K562 (cell line): Measurements from ENCODE around the gene TIMM44. TPM values are rescaled to one million over a fixed set of nuclear protein-coding genes. Genes with fewer than 3 reads are reported as not detected.

Source experiments
- ATAC-seq: fragments of 200-7000 bp; cut with Tn5 transposase; 3 replicates; pipeline ENCODE4 v1.9.1; 2020; ENCODE audit warnings: moderate library complexity
- BruUV-seq: library from RNA; stranded (reverse); fragments of 400-500 nt; replicated peaks from 2 replicates; lab custom pipeline; 2021; lab: Mats Ljungman, UMichigan
- CTCF ChIA-PET: fragments of 300-600 bp; formaldehyde crosslinking; extraction: SDS; loops from one replicate; lab custom pipeline; 2021; ENCODE audit warnings: low intra/inter-chr PET ratio; lab: Yijun Ruan, JAX
- POLR2A ChIA-PET: fragments of 300-600, 350-650 bp; sonication (Branson Sonifier 250); formaldehyde crosslinking; extraction: SDS; loops from one replicate; lab custom pipeline; 2021; ENCODE audit warnings: antibody characterized with exemption, inconsistent platforms; lab: Yijun Ruan, JAX
- DNase-seq, 4 experiments: peaks; one replicate each; pipeline versions ENCODE4 v3.0.0 to v3.0.0-alpha.2; 2011 to 2018; ENCODE audit warnings: low spot score in 3 of 4, mixed read lengths in 3 of 4; ENCODE audit errors: extremely low read depth in 1 of 4
- FAIRE-seq: peaks from 2 replicates; lab custom pipeline; 2011; peaks lifted over from hg19 to GRCh38; lab: Jason Lieb, UNC
- H2AFZ ChIP-seq: 2 replicates; pipeline ENCODE4 v1.6.0; 2011; ENCODE audit warnings: low read depth, low read length, control low read depth, inconsistent platforms
- H3K27ac ChIP-seq: fragments of 200-600 bp; 3 replicates; pipeline ENCODE4 v1.8.0; 2011; ENCODE audit warnings: low read depth, mild to moderate bottlenecking, control low read depth, inconsistent platforms, low read length, moderate library complexity, mixed read lengths; ENCODE audit errors: extremely low read depth
- H3K27me3 ChIP-seq, 2 experiments: fragments of 300-600 bp in 1 of 2; 2 replicates in 1 of 2; 3 replicates in 1 of 2; pipeline versions ENCODE4 v1.6.0 to v1.8.0; 2011; ENCODE audit warnings: inconsistent platforms in 2 of 2, low read length in 2 of 2, mild to moderate bottlenecking in 1 of 2, mixed read lengths in 1 of 2, moderate library complexity in 1 of 2; ENCODE audit not compliant: control insufficient read depth in 2 of 2, insufficient read depth in 2 of 2
- H3K36me3 ChIP-seq: fragments of 300-600 bp; 3 replicates; pipeline ENCODE4 v1.8.0; 2011; ENCODE audit warnings: mild to moderate bottlenecking, low read length, inconsistent platforms; ENCODE audit not compliant: control insufficient read depth, insufficient read depth
- H3K4me1 ChIP-seq, 2 experiments: fragments of 200-600 bp in 1 of 2; replicated peaks in 1 of 2; 2 replicates in 1 of 2; 3 replicates in 1 of 2; pipeline versions ENCODE4 v1.5.1 to v1.8.0; 2011; ENCODE audit warnings: inconsistent platforms in 2 of 2, low read length in 2 of 2, mild to moderate bottlenecking in 1 of 2, mixed read lengths in 1 of 2, moderate library complexity in 1 of 2; ENCODE audit not compliant: control insufficient read depth in 2 of 2, insufficient read depth in 2 of 2
- H3K4me2 ChIP-seq: 2 replicates; pipeline ENCODE4 v1.6.1; 2011; ENCODE audit warnings: low read length, control low read depth, inconsistent platforms, mixed read lengths; ENCODE audit not compliant: insufficient read depth
- H3K4me3 ChIP-seq: fragments of 200-600 bp; sonication (generic), shearing (Covaris generic); 2 replicates; pipeline ENCODE4 v1.5.1; 2016; ENCODE audit warnings: control low read depth, inconsistent platforms
- H3K79me2 ChIP-seq: fragments of 200-600 bp; 3 replicates; pipeline ENCODE4 v1.8.0; 2011; ENCODE audit warnings: low read length, inconsistent platforms; ENCODE audit not compliant: control insufficient read depth, insufficient read depth
- H3K9ac ChIP-seq, 2 experiments: 2 replicates each; pipeline versions ENCODE4 v1.6.0 to v1.6.1; 2011; ENCODE audit warnings: low read depth in 2 of 2, low read length in 2 of 2, control low read depth in 1 of 2, inconsistent platforms in 1 of 2, mild to moderate bottlenecking in 1 of 2, mixed read lengths in 1 of 2; ENCODE audit not compliant: insufficient read depth in 1 of 2
- H3K9me1 ChIP-seq: one replicate; pipeline ENCODE4 v1.6.0; 2011; ENCODE audit warnings: inconsistent platforms, mild to moderate bottlenecking, low read length, moderate library complexity; ENCODE audit not compliant: control insufficient read depth, insufficient read depth
- H3K9me3 ChIP-seq: replicated peaks from 2 replicates; pipeline ENCODE4 v1.5.1; 2011; ENCODE audit warnings: low read depth, low read length, inconsistent platforms; ENCODE audit not compliant: control insufficient read depth, insufficient read depth
- H4K20me1 ChIP-seq: replicated peaks from 2 replicates; pipeline ENCODE4 v1.6.1; 2011; ENCODE audit warnings: low read length, inconsistent platforms, mixed read lengths; ENCODE audit not compliant: control insufficient read depth, insufficient read depth
- CCAR2 ChIP-seq: fragments of 200-400 bp; formaldehyde crosslinking; IDR thresholded peaks from 2 replicates; pipeline ENCODE4 v1.6.1; 2017; ENCODE audit warnings: mild to moderate bottlenecking, low read depth, low read length
- WGBS: fragments of 100-300 bp; shearing (Covaris generic); methylation state at CpG from one replicate; pipeline ENCODE4 v1.1.6; 2016; ENCODE audit warnings: low coverage, mixed read lengths; ENCODE audit not compliant: insufficient coverage; ENCODE audit errors: missing lambda C conversion rate; 5-methylcytosine and 5-hydroxymethylcytosine counted together
- in situ Hi-C: fragments of 300-500 bp; cut with MboI; formaldehyde crosslinking; loops from 4 replicates; pipeline ENCODE4 v1.15.0; 2018; ENCODE audit warnings: inconsistent platforms, mixed read lengths
- intact Hi-C: fragments of 100-400 bp; cut with micrococcal nuclease; formaldehyde crosslinking; loops from 2 replicates; pipeline ENCODE4 v1.14.2; 2022
- polyA plus RNA-seq, 8 experiments: library from polyadenylated mRNA; depleted of rRNA in 4 of 8; stranded (reverse) in 5 of 8; unstranded in 3 of 8; fragments of >200 nt; fragmentation: Nextera tagmentation in 2 of 8; fragmentation: Illumina TruSeq in 1 of 8; extraction: Ambion mirVana in 2 of 8; extraction: Trizol in 1 of 8; gene quantifications; 2 replicates each; pipeline versions ENCODE4 v1.2.1 to v1.2.3, GENCODE V29; 2011 to 2014; ENCODE audit warnings: inconsistent platforms in 1 of 8, missing spikeins in 1 of 8
- total RNA-seq, 7 experiments: library from RNA; depleted of rRNA in 6 of 7; stranded (reverse); fragments of >200 nt in 6 of 7; fragmentation: Illumina TruSeq in 2 of 7; extraction: Trizol in 2 of 7; gene quantifications; 2 replicates each; pipeline versions ENCODE4 v1.2.1 to v1.2.3, GENCODE V29; 2011 to 2021; ENCODE audit warnings: low replicate concordance in 1 of 7
- TF ChIP-seq, protein P1 (sequence below): sonication (generic); formaldehyde crosslinking; IDR thresholded peaks from 2 replicates; pipeline ENCODE4 v1.8.0; 2022; ENCODE audit warnings: mild to moderate bottlenecking, missing genetic modification reagents
- TF ChIP-seq, protein P2 (sequence below): fragments of 450-650 bp; IDR thresholded peaks from 2 replicates; pipeline ENCODE4 v1.6.1; 2018; ENCODE audit not compliant: partially characterized antibody
- TF ChIP-seq, protein P3 (sequence below): fragments of 250-450 bp; sonication (Bioruptor Pico); IDR thresholded peaks from 2 replicates; pipeline ENCODE4 v1.8.0; 2021; ENCODE audit warnings: moderate library complexity, mild to moderate bottlenecking, inconsistent platforms
- TF ChIP-seq, protein P4 (sequence below): fragments of 250-450 bp; sonication (Bioruptor Pico); IDR thresholded peaks from 2 replicates; pipeline ENCODE4 v1.5.1; 2021; ENCODE audit warnings: mild to moderate bottlenecking

Gene TIMM44
- total and polyA plus RNA-seq, 9 of the 15 experiments (the other 6 are each of a cell fraction or from before 2014, with no cell fraction given): 10.3 to 231 (median 89.3) TPM

DNA sequence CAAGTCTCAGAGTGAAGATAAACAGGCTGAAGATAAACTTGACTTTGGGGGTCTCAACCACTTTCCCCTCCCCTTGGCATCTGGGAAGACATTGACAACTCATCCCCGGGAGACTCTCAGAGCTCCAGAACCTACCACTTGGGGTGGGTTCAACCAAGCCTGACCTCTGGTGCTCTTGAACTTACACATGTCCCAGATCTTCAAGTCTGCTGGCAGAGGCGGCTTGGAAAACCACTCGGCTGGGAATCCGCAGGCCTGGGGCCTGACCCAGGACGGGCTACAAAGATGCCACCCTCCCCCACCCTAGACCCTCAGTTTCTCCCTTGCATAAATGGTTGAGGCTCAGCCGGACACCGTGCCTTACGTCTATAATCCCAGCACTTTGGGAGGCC, 54.6 kb downstream of the TIMM44 start:
- CTCF ChIA-PET: no interaction called here
- Histone ChIP-seq H3K4me3 (peak overlapping the region; percentile 65), H3K9me3 (no peaks in the 10 kb centered on the region), H3K9ac (peak overlapping the region; percentile 73 to 94), H3K4me2 (peak overlapping the region; percentile 82), H3K9me1 (no peaks in the 10 kb centered on the region), H3K36me3 (no peaks in the 10 kb centered on the region), H4K20me1 (no peaks in the 10 kb centered on the region), H2AFZ (peak overlapping the region; percentile 93), H3K79me2 (peaks cover 5% of the 10 kb centered on the region; the same call in 2 of the 3 replicates), H3K4me1 (peaks cover 13 to 35% of the 10 kb centered on the region in 2 experiments), H3K27ac (peak overlapping the region; percentile 61; the same call in 2 of the 3 replicates), H3K27me3 (no peaks in the 10 kb centered on the region)
- DNase-seq: no peak
- no peak for FAIRE-seq
- ATAC-seq: no peak
- in situ Hi-C loops (no loop called here), intact Hi-C loops (no loop called here)
- BruUV-seq: TSS peak; percentile 86
- WGBS: 67% methylated on average over 8 of the region's 8 CpGs
- POLR2A ChIA-PET: interaction anchor here (0.6 to 8.2 kb wide), 3 partner anchors 13 to 54 kb away, joined by 3 to 72 read pairs (median 5); partner anchors contain the start of genes MAP2K7 and TIMM44
- TF ChIP-seq, protein P1, sequence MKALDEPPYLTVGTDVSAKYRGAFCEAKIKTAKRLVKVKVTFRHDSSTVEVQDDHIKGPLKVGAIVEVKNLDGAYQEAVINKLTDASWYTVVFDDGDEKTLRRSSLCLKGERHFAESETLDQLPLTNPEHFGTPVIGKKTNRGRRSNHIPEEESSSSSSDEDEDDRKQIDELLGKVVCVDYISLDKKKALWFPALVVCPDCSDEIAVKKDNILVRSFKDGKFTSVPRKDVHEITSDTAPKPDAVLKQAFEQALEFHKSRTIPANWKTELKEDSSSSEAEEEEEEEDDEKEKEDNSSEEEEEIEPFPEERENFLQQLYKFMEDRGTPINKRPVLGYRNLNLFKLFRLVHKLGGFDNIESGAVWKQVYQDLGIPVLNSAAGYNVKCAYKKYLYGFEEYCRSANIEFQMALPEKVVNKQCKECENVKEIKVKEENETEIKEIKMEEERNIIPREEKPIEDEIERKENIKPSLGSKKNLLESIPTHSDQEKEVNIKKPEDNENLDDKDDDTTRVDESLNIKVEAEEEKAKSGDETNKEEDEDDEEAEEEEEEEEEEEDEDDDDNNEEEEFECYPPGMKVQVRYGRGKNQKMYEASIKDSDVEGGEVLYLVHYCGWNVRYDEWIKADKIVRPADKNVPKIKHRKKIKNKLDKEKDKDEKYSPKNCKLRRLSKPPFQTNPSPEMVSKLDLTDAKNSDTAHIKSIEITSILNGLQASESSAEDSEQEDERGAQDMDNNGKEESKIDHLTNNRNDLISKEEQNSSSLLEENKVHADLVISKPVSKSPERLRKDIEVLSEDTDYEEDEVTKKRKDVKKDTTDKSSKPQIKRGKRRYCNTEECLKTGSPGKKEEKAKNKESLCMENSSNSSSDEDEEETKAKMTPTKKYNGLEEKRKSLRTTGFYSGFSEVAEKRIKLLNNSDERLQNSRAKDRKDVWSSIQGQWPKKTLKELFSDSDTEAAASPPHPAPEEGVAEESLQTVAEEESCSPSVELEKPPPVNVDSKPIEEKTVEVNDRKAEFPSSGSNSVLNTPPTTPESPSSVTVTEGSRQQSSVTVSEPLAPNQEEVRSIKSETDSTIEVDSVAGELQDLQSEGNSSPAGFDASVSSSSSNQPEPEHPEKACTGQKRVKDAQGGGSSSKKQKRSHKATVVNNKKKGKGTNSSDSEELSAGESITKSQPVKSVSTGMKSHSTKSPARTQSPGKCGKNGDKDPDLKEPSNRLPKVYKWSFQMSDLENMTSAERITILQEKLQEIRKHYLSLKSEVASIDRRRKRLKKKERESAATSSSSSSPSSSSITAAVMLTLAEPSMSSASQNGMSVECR (CRISPR knock-in tag): 0 out of 2 replicates have a peak, but pooled peaks have one; percentile 0
- TF ChIP-seq CCAR2: no peak
- TF ChIP-seq, protein P2, sequence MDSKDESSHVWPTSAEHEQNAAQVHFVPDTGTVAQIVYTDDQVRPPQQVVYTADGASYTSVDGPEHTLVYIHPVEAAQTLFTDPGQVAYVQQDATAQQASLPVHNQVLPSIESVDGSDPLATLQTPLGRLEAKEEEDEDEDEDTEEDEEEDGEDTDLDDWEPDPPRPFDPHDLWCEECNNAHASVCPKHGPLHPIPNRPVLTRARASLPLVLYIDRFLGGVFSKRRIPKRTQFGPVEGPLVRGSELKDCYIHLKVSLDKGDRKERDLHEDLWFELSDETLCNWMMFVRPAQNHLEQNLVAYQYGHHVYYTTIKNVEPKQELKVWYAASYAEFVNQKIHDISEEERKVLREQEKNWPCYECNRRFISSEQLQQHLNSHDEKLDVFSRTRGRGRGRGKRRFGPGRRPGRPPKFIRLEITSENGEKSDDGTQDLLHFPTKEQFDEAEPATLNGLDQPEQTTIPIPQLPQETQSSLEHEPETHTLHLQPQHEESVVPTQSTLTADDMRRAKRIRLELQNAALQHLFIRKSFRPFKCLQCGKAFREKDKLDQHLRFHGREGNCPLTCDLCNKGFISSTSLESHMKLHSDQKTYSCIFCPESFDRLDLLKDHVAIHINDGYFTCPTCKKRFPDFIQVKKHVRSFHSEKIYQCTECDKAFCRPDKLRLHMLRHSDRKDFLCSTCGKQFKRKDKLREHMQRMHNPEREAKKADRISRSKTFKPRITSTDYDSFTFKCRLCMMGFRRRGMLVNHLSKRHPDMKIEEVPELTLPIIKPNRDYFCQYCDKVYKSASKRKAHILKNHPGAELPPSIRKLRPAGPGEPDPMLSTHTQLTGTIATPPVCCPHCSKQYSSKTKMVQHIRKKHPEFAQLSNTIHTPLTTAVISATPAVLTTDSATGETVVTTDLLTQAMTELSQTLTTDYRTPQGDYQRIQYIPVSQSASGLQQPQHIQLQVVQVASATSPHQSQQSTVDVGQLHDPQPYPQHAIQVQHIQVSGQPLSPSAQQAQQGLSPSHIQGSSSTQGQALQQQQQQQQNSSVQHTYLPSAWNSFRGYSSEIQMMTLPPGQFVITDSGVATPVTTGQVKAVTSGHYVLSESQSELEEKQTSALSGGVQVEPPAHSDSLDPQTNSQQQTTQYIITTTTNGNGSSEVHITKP: peak; percentile 43
- TF ChIP-seq, protein P3, sequence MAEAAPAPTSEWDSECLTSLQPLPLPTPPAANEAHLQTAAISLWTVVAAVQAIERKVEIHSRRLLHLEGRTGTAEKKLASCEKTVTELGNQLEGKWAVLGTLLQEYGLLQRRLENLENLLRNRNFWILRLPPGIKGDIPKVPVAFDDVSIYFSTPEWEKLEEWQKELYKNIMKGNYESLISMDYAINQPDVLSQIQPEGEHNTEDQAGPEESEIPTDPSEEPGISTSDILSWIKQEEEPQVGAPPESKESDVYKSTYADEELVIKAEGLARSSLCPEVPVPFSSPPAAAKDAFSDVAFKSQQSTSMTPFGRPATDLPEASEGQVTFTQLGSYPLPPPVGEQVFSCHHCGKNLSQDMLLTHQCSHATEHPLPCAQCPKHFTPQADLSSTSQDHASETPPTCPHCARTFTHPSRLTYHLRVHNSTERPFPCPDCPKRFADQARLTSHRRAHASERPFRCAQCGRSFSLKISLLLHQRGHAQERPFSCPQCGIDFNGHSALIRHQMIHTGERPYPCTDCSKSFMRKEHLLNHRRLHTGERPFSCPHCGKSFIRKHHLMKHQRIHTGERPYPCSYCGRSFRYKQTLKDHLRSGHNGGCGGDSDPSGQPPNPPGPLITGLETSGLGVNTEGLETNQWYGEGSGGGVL (CRISPR knock-in tag): no peak
- TF ChIP-seq, protein P4, sequence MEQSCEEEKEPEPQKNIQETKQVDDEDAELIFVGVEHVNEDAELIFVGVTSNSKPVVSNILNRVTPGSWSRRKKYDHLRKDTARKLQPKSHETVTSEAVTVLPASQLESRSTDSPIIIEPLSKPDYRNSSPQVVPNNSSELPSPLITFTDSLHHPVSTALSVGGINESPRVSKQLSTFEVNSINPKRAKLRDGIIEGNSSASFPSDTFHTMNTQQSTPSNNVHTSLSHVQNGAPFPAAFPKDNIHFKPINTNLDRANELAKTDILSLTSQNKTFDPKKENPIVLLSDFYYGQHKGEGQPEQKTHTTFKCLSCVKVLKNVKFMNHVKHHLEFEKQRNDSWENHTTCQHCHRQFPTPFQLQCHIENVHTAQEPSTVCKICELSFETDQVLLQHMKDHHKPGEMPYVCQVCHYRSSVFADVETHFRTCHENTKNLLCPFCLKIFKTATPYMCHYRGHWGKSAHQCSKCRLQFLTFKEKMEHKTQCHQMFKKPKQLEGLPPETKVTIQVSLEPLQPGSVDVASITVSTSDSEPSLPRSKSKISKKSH (CRISPR knock-in tag): no peak
